ENCODE results near the gene CDH13.

GRCh38 chr16:83549316-83550182 lies 922.8 kb downstream of the CDH13 start:
- TF ChIP-seq CTCF (IDR thresholded peaks at IDR 0.05; ENCODE audit: poor library complexity, severe bottlenecking) (no peak), SMC3 (conservative IDR thresholded peaks at IDR 0.05; ENCODE audit: poor library complexity) (no peak)

Measured in neural cell (in vitro differentiated cells).